ENCODE measurements around the gene CTIF.

GRCh38 chr18:48871391-48872166, 332.7 kb downstream of the CTIF start:
- TF ChIP-seq, protein P1, sequence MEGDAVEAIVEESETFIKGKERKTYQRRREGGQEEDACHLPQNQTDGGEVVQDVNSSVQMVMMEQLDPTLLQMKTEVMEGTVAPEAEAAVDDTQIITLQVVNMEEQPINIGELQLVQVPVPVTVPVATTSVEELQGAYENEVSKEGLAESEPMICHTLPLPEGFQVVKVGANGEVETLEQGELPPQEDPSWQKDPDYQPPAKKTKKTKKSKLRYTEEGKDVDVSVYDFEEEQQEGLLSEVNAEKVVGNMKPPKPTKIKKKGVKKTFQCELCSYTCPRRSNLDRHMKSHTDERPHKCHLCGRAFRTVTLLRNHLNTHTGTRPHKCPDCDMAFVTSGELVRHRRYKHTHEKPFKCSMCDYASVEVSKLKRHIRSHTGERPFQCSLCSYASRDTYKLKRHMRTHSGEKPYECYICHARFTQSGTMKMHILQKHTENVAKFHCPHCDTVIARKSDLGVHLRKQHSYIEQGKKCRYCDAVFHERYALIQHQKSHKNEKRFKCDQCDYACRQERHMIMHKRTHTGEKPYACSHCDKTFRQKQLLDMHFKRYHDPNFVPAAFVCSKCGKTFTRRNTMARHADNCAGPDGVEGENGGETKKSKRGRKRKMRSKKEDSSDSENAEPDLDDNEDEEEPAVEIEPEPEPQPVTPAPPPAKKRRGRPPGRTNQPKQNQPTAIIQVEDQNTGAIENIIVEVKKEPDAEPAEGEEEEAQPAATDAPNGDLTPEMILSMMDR (IDR thresholded peaks at IDR 0.05; ENCODE audit: insufficient read depth, low read length, poor library complexity, severe bottlenecking): no peak
- no peak for TF ChIP-seq EZH2phosphoT487 (conservative IDR thresholded peaks at IDR 0.05; ENCODE audit: low read length)
